GM12878 (cell line): ENCODE measurements around the gene CDC37. TPM values are rescaled to one million over a fixed set of nuclear protein-coding genes. Genes with fewer than 3 reads are reported as not detected.

ENCODE experiments used
- CBFB ChIP-seq: IDR thresholded peaks from 2 replicates; pipeline ENCODE4 v1.6.1; 2016; ENCODE audit warnings: antibody characterized with exemption, low read depth
- DPF2 ChIP-seq: fragments of 450-650 bp; IDR thresholded peaks from 2 replicates; pipeline ENCODE4 v1.6.1; 2017; ENCODE audit warnings: mild to moderate bottlenecking
- ETV6 ChIP-seq, 2 experiments: fragments of 450-650 bp in 1 of 2; IDR thresholded peaks in 1 of 2; conservative IDR thresholded peaks in 1 of 2; 2 replicates each; pipeline ENCODE4 v1.6.1; 2014; ENCODE audit warnings: antibody characterized with exemption in 1 of 2, borderline replicate concordance in 1 of 2, low read depth in 1 of 2, mild to moderate bottlenecking in 1 of 2, moderate library complexity in 1 of 2
- HDAC6 ChIP-seq: fragments of 200-600 bp; sonication (generic); IDR thresholded peaks from one replicate; pipeline ENCODE4 v1.8.0; 2017; ENCODE audit warnings: antibody characterized with exemption; ENCODE audit not compliant: unreplicated experiment
- IRF4 ChIP-seq: IDR thresholded peaks from 2 replicates; pipeline ENCODE4 v1.6.1; 2011; ENCODE audit warnings: low read depth, low read length
- IRF5 ChIP-seq: fragments of 450-650 bp; IDR thresholded peaks from 2 replicates; pipeline ENCODE4 v1.6.1; 2017; ENCODE audit warnings: borderline replicate concordance
- KAT2A ChIP-seq: conservative IDR thresholded peaks from 2 replicates; pipeline ENCODE4 v1.6.1; 2011; ENCODE audit warnings: low read depth, low read length; ENCODE audit not compliant: control insufficient read depth
- KDM1A ChIP-seq: fragments of 200-600 bp; sonication (generic); IDR thresholded peaks from 2 replicates; pipeline ENCODE4 v1.6.1; 2016; ENCODE audit warnings: borderline replicate concordance
- MXI1 ChIP-seq: fragments of 150-350 bp; IDR thresholded peaks from 2 replicates; pipeline ENCODE4 v1.6.1; 2011; ENCODE audit warnings: low read depth, mild to moderate bottlenecking, inconsistent platforms, low read length, improper control_type of control experiment
- NKRF ChIP-seq: fragments of 450-650 bp; conservative IDR thresholded peaks from 2 replicates; pipeline ENCODE4 v1.6.1; 2017; ENCODE audit warnings: mild to moderate bottlenecking, moderate library complexity
- PAX5 ChIP-seq: IDR thresholded peaks from 2 replicates; pipeline ENCODE4 v1.6.1; 2011; ENCODE audit warnings: low read depth, low read length, borderline replicate concordance
- REST ChIP-seq: IDR thresholded peaks from 2 replicates; pipeline ENCODE4 v1.6.1; 2012; ENCODE audit warnings: mild to moderate bottlenecking, low read depth, low read length
- SKIL ChIP-seq: fragments of 450-650 bp; IDR thresholded peaks from 2 replicates; pipeline ENCODE4 v1.6.1; 2017; ENCODE audit warnings: mild to moderate bottlenecking, low read depth, inconsistent platforms; ENCODE audit not compliant: poor library complexity, severe bottlenecking
- WRNIP1 ChIP-seq: IDR thresholded peaks from 2 replicates; pipeline ENCODE4 v1.6.1; 2011; ENCODE audit warnings: low read depth, low read length, improper control_type of control experiment, borderline replicate concordance
- ZBED1 ChIP-seq: IDR thresholded peaks from 2 replicates; pipeline ENCODE4 v1.6.1; 2016; ENCODE audit warnings: borderline replicate concordance
- ZNF207 ChIP-seq: fragments of 450-650 bp; IDR thresholded peaks from 2 replicates; pipeline ENCODE4 v1.6.1; 2014; ENCODE audit warnings: antibody characterized with exemption, mild to moderate bottlenecking, borderline replicate concordance
- ZNF217 ChIP-seq: fragments of 450-650 bp; IDR thresholded peaks from 2 replicates; pipeline ENCODE4 v1.6.1; 2017; ENCODE audit warnings: antibody characterized with exemption, mild to moderate bottlenecking
- ZNF274 ChIP-seq: IDR thresholded peaks from one replicate; pipeline ENCODE4 v1.8.0; 2011; ENCODE audit not compliant: insufficient read length, insufficient read depth
- ZSCAN29 ChIP-seq: fragments of 450-650 bp; IDR thresholded peaks from 2 replicates; pipeline ENCODE4 v1.6.1; 2017; ENCODE audit warnings: mild to moderate bottlenecking, moderate library complexity
- polyA plus RNA-seq, 11 experiments: library from polyadenylated mRNA; depleted of rRNA in 4 of 11; unstranded in 6 of 11; stranded (reverse) in 5 of 11; fragments of >200 nt; fragmentation: Nextera tagmentation in 4 of 11; fragmentation: Illumina TruSeq in 1 of 11; extraction: Ambion mirVana in 4 of 11; extraction: Trizol in 1 of 11; gene quantifications; 1 replicate in 1 of 11; 2 replicates in 10 of 11; pipeline versions ENCODE4 v1.2.1 to v1.2.3, GENCODE V29; 2011 to 2016; ENCODE audit warnings: inconsistent platforms in 2 of 11, missing spikeins in 2 of 11, low read depth in 1 of 11
- total RNA-seq, 4 experiments: library from RNA; depleted of rRNA in 3 of 4; stranded (reverse); fragments of >200 nt in 3 of 4; fragmentation: Illumina TruSeq in 1 of 4; extraction: Trizol in 1 of 4; gene quantifications; 2 replicates each; pipeline versions ENCODE4 v1.2.1 to v1.2.3, GENCODE V29; 2013 to 2021
- TF ChIP-seq, protein P1 (sequence below): fragments of 450-650 bp; IDR thresholded peaks from 2 replicates; pipeline ENCODE4 v1.6.1; 2014; ENCODE audit warnings: mild to moderate bottlenecking

The CDC37 gene
- total and polyA plus RNA-seq, 10 of the 15 experiments (the other 5 are each of a cell fraction or from before 2014, with no cell fraction given), result 4.7 to 265 (median 176) TPM

DNA sequence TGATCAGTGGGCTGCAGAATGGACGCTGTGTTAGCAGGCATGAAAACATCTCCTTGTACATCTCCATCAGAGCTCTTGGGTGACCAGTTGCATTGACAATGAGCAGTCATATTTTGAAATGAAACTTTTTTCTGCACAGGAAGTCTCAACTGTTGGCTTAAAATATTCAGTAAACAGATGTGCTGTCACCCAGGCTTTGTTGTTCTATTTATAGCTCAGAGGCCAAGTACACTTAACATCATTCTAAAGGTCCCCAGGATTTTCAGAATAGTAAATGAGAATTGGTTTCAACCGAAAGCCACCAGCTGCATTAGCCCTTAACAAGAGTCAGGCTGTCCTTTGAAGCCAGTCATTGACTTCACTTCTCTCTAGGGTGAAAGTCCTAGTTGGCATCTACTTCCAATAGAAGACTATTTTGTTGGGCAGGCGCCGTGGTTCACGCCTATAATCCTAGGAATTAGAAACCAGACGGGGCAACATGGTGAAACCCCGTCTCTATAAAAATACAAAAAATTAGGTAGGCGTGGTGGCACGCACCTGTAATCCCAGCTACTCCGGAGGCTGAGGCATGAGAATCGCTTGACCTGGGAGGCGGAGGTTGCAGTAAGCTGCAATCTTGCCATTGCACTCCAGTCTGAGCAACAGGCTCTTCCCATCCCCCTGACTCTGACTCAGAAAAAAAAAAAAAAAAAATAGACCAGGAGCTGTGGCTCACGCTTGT is 9.1 kb upstream of the CDC37 start (continued):
- TF ChIP-seq SKIL, result peak; percentile 85
- TF ChIP-seq ZNF274, result no peak
- TF ChIP-seq ZNF217, result peak; percentile 55; the same call in 1 of the 2 replicates
- TF ChIP-seq NKRF, result no peak
- no peak for TF ChIP-seq REST
- peak; percentile 26; the same call in 1 of the 2 replicates for TF ChIP-seq ZNF207
- TF ChIP-seq MXI1, result no peak; the same call in 1 of the 2 replicates
- TF ChIP-seq ZBED1, result peak; percentile 84; the same call in 1 of the 2 replicates
- TF ChIP-seq, protein P1, sequence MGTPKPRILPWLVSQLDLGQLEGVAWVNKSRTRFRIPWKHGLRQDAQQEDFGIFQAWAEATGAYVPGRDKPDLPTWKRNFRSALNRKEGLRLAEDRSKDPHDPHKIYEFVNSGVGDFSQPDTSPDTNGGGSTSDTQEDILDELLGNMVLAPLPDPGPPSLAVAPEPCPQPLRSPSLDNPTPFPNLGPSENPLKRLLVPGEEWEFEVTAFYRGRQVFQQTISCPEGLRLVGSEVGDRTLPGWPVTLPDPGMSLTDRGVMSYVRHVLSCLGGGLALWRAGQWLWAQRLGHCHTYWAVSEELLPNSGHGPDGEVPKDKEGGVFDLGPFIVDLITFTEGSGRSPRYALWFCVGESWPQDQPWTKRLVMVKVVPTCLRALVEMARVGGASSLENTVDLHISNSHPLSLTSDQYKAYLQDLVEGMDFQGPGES, result no peak
- peak in 1 of 2 experiments; percentile 62; a peak in 2 of 4 replicates for TF ChIP-seq ETV6 (conservative IDR thresholded peaks at IDR 0.05 in 1 of 2, IDR thresholded peaks at IDR 0.05 in 1 of 2; ENCODE audit: borderline replicate concordance in 1 of 2, low read depth in 1 of 2)
- TF ChIP-seq ZSCAN29, result no peak
- no peak for TF ChIP-seq WRNIP1
- TF ChIP-seq CBFB, result peak; percentile 59; the same call in 1 of the 2 replicates
- TF ChIP-seq PAX5, result peak; percentile 14; the same call in 1 of the 2 replicates
- peak; percentile 70; the same call in 1 of the 2 replicates for TF ChIP-seq DPF2
- TF ChIP-seq KDM1A, result no peak
- no peak for TF ChIP-seq HDAC6
- no peak for TF ChIP-seq KAT2A
- no peak for TF ChIP-seq IRF5
- peak; percentile 35; the same call in 1 of the 2 replicates for TF ChIP-seq IRF4
